T-helper 2 cell (primary cell): ENCODE measurements around the gene GRHL1.
"Not testable (repeated sequence)": the region's sequence is repeated elsewhere in the genome, so short reads cannot be mapped to it uniquely, and the experiment has no call there.

Experiments
- DNase-seq, 5 experiments: peaks; one replicate each; pipeline versions ENCODE4 v3.0.0 to v3.0.0-alpha.2; 2012 to 2022
- total RNA-seq, 2 donors: gene quantifications; one replicate each; lab custom pipeline; 2026; lab: John Stamatoyannopoulos, UW

Gene GRHL1, protein sequence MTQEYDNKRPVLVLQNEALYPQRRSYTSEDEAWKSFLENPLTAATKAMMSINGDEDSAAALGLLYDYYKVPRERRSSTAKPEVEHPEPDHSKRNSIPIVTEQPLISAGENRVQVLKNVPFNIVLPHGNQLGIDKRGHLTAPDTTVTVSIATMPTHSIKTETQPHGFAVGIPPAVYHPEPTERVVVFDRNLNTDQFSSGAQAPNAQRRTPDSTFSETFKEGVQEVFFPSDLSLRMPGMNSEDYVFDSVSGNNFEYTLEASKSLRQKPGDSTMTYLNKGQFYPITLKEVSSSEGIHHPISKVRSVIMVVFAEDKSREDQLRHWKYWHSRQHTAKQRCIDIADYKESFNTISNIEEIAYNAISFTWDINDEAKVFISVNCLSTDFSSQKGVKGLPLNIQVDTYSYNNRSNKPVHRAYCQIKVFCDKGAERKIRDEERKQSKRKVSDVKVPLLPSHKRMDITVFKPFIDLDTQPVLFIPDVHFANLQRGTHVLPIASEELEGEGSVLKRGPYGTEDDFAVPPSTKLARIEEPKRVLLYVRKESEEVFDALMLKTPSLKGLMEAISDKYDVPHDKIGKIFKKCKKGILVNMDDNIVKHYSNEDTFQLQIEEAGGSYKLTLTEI
- 2.0 to 2.2 reads per million in 2 donors for total RNA-seq

DNA sequence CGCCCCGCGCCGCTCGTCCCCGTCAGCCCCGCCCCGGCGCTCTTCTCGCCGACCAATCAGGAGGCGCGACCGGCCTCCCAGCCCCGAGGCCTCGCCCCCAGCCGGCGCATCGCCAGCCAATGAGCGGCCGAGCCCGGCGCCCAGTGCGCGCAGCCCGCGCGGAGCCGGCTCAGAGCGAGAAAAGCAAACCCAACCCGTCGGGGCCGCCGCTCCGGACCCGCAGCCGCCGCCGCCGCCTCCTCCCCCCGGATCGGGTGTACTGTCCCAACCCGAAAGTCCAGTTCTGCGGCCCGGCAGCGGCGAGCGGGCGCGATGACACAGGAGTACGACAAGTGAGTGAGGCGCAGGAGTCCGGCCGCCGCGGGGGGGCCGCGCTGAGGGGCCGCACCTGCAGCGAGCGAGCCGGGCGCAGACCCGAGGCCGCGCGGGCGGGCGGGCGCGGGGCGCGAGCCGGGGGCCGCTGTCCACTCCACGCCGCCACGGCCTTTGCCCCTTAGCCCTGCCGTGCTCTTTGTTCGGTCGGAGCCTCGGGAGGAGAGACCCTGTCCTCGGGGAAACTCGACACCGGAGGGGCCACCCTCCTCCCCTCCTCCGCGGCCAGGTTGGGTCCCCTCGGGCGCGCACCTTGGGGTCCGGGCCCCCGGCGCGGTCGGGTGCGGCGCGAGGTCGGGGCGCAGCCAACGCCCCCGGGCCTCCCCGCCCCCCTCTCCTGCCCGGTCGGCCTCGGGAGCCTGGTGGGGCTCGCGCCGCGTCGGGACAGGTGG is at the start of gene GRHL1:
Gene GRHL1, plus strand, starts transcription at position 172 of the 764 bp plus-strand sequence. Its CDS starts 141 bp downstream, at position 313.
- peak; percentile 83 to 96 (median 84) for DNase-seq

GRCh38 chr2:9905413-9905812 is 46.1 kb upstream of the GRHL1 start:
- DNase-seq: no peak

DNA sequence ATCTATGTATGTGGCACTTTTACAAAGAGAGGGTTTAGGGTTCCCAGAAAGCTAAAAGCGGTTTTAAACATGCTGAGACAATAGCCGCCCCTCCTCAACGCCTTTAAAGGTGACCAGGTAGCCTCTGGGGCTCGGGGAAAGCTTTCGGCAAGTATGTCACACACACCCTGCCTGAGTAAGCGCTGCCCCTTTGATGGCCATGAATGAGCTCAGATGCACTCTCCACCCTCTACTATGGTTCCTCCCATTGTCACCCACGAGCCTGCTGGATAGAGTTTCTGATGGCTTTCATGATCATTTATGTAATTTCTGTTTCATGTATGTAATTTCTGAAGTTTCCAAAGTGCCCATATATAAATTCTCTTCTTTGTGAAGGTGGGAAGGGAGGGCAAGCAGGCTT is 44.1 kb upstream of the GRHL1 start:
- DNase-seq: no peak

GRCh38 chr2:9908639-9909038 is 42.9 kb upstream of the GRHL1 start:
- DNase-seq: no peak

- no peak for DNase-seq
Observed at GRCh38 chr2:9909106-9909505, 42.4 kb upstream of the GRHL1 start.

DNA sequence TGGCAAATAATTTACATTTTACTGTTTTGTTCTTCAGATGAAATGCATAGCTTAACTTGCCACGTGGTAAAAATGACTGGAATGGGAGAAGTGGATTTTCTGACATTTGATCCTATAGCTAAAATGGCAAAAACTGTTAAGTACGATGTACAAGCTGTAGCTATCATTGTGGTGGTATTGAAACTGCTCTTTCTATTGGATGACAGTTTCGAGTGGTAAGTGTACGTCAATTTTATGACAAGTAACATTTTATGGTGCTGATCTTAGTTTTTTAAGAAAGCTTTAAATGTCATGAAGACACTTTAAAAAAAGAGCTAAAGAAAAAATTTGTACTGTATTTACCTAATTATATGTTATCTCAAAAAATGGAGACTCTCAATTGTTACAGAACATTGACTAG is 40.8 kb upstream of the GRHL1 start:
- DNase-seq: no peak

- no peak for DNase-seq
Observed at GRCh38 chr2:9912468-9912867, 39.0 kb upstream of the GRHL1 start.

GRCh38 chr2:9914384-9915065 is 37.0 kb upstream of the GRHL1 start:
- DNase-seq: peak in 2 of 5 experiments; percentile 30 to 87

DNA sequence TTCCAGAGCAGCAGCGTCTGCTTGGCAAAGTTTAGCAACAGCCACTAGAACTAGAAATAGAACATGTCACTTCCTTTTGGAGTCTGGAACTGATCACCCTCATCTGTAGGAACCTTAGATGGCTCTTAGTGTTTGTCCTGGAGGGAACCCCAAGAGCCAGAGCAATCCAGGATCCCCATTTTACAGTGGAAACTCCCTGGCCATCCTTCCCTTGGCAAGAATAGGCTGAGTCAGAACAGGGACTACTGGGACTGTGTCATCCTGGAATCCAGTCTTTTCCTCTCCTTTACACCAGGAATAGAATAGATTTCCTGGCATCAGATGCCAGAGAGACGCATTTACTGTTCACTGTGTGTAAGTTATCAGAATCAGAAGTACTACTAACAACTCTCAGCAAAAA is 33.2 kb upstream of the GRHL1 start:
- DNase-seq: no peak

DNA sequence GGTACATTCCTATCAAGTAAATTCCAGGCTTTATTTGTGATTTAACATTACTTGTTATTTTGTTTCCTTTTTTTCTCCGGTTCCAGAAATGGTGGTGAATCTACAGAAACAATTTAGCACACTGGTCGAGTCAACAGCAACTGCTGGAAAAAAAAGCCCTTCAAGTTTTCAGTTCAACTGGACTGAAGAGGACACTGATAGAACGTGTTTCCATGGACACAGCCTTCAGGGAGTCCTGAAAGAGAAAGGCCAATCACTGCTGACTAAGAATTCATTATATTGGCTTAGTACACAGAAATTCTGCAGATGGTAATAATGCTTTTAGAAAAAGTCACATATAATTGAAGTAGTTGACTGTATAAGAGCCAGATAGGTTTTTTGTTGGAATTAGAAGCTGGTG is 32.0 kb upstream of the GRHL1 start:
- DNase-seq: no peak

DNA sequence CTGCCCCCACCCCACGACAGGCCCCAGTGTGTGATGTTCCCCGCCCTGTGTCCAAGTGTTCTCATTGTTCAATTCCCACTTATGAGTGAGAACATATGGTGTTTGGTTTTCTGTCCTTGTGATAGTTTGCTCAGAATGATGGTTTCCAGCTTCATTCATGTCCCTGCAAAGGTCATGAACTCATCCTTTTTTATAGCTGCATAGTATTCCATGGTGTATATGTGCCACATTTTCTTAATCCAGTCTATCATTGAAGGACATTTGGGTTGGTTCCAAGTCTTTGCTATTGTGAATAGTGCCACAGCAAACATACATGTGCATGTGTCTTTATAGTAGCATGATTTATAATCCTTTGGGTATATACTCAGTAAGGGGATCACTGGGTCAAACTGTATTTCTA is 24.5 kb upstream of the GRHL1 start:
- not testable (repeated sequence) for DNase-seq

DNA sequence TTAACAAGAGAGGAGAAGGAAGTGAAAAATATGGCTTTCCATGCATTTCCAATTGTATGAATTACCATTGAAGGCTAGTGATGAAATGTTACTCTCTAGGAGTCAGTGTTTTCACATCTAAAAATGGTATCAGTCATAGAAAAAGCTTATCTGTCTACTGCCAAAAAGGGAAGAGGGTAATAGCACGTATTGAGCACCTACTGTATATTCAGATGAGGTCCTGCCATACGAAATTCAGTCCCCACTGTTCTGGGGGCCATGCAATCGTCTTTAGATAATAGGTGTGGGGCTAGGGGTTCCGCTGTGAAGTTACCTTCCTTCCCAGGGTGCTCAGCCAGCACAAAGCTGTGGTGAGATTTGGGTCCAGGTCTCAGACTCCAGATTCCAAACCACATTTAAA is 14.2 kb upstream of the GRHL1 start:
- DNase-seq: no peak

DNA sequence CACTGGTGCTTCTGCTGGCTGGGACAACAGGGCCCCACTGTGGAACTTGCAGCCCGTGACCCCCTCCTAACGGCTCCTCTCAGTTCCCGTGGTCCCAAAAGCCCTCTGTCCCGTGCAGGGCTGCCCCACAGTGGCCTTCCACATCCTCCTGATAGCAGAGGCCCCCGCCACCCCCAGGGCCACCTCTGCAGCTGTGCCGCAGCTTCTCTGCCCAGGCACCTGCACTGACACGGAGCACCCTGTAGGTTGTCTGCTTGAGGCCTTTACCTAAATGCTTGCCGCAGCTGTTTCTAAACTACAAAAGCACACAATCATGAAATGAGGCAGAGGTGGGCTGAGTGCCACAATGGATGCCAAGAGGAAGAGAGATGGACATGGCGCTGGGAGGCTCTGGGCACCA is 13.5 kb upstream of the GRHL1 start:
- no peak for DNase-seq

GRCh38 chr2:9939587-9940485 is 11.7 kb upstream of the GRHL1 start:
- DNase-seq: no peak

GRCh38 chr2:9941196-9941995 is 10.1 kb upstream of the GRHL1 start:
- no peak for DNase-seq

DNA sequence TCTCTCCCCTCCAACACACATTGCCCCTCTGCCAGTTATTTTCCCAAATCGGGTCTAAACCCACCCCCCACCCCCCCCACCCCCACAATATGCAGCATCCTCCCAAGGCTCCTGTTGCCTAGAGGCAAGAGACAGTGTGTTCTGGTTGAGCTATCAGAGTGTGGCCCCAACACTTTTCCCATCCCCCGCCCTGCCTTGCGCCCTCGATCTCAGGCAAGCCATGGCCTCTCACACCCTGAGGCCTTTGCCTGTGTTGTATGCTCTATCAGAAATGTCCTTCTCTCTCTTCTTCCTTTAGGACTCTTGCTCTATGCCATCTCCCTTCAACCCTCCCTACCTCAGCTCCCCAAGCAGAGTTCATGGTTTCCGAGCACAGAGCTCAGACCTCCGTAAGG is 9.5 kb upstream of the GRHL1 start:
- DNase-seq: no peak

DNA sequence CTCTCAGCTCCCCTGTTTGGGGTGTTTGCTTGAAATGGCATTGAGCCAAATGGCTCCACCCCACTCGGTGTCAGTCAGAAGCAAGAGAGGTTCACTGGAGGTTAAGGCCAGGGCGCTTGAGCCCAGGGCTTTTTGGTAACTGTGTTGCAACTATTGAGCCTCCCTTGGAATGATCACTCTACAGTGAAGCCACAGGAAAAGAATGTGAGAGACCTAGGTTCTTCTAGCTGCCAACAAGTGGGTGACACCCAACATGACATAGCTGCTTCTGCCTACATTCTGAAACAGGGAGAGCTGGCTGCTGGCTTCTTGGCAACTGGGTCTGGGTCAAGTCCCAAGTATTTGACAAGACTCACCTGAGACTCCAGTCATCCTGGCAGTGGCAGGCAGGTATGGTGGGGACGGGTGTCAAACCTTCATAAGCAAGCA is 7.1 kb upstream of the GRHL1 start:
- no peak for DNase-seq

- no peak for DNase-seq
Observed at GRCh38 chr2:9945596-9945995, 5.9 kb upstream of the GRHL1 start.

GRCh38 chr2:9946076-9946475 is 5.4 kb upstream of the GRHL1 start:
- no peak for DNase-seq

- DNase-seq: no peak
Observed at GRCh38 chr2:9946818-9947217, 4.7 kb upstream of the GRHL1 start.

DNA sequence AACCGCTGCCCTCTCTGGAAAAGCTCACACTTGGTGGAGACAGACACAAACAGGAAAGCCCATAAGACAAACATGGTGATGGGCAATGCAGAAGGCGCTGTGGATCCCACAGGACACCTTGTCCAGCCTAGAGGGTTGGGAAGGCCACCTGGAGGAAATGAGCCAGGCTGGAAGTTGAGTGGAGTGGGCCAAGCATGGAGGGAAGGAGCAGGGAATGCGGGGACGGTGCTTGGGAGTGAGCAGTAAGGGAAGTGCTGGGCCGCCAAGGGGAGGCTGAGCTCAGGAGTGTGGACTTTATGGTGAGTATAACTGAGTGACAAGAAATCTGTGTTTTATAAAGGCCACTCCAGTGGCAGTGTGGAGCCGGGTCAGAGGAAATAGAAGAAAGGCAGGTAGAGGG is 2.8 kb upstream of the GRHL1 start:
- no peak for DNase-seq
